GM21447 (cell line): ENCODE data around the gene NCKIPSD.

Source experiments
- ATAC-seq: cut with Tn5 transposase; IDR thresholded peaks from one replicate; pipeline ENCODE4 v1.9.1; 2021; ENCODE audit not compliant: unreplicated experiment

Gene NCKIPSD

GRCh38 chr3:48625600-48625999, 60.1 kb downstream of the NCKIPSD start:
- no peak for ATAC-seq

GRCh38 chr3:48624767-48625166, 60.9 kb downstream of the NCKIPSD start:
- no peak for ATAC-seq

DNA sequence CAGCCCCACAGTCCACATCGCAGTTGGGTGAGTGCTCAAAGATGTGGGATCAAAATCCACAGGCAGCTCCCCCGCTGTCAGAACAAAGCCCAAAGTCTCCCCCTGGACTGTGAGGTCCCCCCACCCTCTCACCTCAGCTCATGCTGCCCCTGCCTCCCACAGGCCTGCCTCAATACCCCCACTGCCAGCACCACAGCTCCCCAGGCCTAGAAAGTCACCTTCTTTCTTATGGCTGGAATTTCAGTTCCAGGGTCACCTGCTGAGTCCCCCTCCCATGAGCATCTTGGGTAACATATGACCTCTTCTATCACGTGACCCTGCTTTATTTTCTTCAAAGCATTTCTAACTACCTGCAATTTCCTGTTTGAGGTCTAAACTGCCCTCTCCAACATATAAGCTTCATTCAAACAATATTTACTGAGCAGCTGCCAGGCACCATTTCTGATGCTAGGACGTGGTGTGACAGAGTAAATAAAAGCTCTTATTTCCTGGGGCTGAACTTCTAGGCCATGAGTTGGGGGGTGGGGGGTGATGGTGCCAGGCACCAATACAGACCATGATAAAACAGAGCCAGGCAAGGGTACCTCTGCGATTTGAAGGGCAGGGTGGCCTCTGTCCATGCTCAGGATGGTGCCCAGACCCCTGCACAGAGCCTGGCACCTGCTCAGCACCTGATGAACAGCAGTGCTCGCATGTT, 61.7 kb downstream of the NCKIPSD start:
- ATAC-seq: no peak
